ENCODE data around the gene CCAR1.
"Not testable (repeated sequence)": the region's sequence is repeated elsewhere in the genome, so short reads cannot be mapped to it uniquely, and the experiment has no call there.

CCAR1 gene

GRCh38 chr10:68759223-68759863, 38.3 kb downstream of the CCAR1 start:
- no peak for DNase-seq

- DNase-seq: no peak
These were observed 38.9 kb downstream of the CCAR1 start for GRCh38 chr10:68759967-68760366.

GRCh38 chr10:68767407-68767806, 46.4 kb downstream of the CCAR1 start:
- DNase-seq: not testable (repeated sequence)

DNA sequence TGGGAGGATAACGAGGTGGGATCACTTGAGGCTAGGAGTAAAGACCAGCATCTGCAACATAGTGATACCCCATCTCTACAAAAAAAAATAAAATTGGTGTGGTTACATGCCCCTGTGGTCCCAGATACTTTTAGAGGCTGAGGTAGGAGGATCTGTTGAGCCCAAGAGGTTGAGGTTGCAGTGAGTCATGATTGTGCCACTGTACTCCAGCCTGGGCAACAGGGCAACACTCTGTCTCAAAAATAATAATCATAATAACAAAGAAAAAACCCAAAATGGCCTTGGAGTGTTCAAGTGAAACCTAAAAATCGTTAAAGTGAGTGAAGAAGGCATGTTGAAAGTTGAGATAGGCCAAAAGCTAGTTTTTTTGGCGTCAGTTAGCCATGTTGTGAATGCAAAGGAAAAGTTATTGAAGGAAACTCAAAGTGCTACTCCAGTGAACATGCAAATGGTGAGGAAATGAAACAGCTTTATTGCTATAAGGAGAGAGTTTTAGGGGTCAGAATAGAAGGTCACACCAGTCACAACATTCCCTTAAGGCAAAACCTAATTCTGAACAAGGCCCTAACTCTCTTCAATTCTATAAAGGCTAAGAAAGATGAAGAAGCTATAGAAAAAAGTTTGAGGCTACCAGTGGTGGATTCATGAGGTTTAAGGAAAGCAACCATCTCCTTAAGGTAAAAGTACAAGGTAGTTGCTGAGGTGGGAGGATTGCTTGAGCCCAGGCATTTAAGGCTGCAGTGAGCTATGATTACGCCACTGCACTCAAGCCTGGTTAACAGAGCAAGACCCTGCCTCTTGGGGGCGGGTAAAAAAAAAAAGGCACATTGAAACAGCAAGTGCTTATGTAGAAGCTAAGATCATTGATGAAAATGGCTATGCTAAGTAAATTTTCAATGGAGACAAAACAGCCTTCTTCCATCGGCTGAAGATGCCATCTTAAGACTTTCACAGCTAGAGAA, 60.9 kb downstream of the CCAR1 start:
- no peak for DNase-seq

DNA sequence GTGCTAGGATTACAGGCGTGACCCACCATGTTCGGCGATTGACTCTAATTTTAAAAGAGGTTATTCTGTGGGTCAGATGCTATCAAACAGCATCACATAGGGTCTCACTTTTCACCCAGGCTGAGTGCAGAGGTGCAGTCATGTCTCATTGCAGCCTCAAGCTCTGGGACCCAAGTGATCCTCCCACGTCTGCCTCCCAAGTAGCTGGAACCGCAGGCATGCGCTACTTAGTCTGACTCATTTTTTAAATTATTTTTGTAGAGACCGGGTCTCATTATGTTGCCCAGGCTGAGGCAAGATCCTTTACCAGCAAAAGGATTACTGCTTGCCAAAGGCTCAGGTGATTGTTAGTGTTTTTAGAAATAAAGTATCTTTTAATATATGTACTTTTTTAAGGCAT, 63.4 kb downstream of the CCAR1 start:
- no peak for DNase-seq

DNA sequence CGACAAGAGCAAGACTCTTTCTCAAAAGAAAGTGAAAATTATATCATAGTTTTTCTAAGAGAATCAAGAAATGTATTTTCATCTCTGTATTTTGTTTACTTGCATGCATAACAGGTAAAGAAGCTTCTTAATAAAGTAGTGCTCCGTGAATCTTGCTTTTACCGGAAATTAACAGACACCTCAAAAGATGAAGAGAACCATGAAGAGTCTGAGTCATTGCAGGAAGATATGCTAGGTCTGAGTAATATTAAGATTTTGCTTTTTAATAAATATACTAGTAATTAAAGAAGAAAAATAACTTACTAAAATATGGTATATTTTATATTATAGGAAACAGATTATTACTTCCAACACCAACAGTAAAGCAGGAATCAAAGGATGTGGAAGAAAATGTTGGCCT, 66.8 kb downstream of the CCAR1 start:
- DNase-seq: no peak

DNA sequence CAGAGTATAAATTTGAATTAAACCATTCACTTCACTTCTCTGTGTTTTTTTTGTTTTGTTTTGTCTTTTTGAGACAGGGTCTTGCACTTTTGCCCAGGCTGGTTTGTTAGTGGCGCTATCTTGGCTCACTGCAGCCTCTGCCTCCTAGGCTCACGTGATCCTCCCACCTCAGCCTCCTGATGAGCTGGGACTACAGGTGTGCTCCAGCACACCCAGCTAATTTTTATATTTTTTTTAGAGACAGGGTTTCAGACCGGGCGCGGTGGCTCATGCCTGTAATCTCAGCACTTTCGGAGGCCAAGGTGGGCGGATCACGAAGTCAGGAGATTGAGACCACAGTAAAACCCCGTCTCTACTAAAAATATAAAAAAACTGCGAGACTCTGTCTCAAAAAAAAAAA, 69.4 kb downstream of the CCAR1 start:
- DNase-seq: no peak

DNA sequence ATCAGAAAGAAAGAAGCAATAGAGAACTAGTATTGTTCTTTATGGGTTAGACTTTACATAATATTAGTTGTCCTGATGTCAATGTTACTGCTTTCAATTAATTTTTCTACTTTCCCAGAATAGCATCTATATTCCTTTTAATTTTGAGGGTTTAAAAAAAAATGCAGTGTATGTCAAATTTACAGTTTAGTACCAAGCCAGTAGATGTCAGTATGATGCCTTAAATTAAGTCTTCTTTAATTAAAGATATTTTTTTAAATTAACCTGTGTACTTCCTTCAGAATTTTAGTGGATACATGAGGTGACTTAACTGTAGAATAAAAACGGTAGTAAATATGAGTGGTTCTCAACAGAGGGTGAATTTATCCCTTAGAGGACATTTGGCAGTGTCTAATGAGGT, 71.1 kb downstream of the CCAR1 start:
- DNase-seq: no peak

DNA sequence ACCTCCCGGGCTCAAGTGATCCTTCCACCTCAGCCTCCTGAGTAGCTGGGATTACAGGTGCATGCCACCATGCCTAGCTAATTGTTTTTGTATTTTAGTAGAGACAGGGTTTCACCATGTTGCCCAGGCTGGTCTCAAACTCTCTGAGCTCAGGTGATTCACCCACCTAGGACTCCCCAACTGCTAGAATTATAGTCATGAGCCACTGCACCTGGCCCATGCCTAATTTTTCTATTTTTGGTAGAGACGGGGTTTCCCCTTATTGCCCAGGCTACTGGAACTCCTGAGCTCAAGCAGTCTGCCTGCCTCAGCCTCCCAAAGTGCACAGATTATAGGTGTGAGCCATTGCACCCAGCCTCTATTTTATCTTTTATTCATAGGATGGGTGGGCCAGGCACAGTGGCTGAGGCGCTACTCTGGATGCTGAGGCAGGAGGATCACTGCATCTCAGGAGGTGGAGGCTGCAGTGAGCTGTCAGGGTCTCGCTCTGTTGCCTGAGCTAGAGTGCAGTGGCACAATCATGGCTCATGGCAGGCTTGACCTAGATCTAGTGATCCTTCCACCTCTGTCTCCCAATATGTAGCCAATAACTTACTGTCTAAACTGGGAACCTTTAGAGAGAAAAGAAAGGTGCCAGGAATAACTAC, 75.0 kb downstream of the CCAR1 start:
- DNase-seq: no peak

GRCh38 chr10:68796605-68797004, 75.6 kb downstream of the CCAR1 start:
- DNase-seq: no peak

- no peak for DNase-seq
These were observed 79.2 kb downstream of the CCAR1 start for GRCh38 chr10:68800211-68800610.

DNA sequence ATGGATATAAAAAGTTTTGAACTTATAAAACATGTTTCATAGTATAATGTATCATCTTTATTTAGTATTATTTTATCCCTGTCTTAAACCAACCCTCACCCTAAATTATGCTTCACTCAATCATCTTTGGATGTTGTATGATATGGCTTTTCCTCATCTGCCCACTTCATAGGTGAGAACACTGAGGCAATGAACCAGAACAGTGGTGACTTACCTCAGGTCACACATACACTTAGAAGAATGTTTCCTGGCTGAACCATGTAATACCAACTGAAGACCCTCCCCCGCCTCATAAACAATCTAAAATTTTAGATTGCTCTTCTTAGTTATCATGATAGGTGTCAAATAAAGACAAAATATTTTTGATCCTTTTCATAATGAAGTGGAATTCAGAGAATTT, 83.7 kb downstream of the CCAR1 start:
- no peak for DNase-seq

DNA sequence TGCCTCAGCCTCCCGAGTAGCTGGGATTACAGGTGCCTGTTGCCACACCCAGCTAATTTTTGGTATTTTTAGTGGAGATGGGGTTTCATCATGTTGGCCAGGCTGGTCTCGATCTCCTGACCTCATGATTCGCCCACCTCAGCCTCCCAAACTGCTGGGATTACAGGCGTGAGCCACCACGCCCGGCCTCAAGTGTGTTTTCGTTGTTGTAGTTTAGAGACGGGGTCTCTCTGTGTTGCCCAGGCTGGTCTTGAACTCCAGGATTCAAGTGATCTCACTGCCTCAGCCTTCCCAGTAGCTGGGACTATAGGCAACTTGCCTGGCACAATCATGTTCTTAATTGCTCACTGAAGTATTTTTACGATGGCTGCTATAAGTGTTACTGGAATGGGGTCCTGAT, 89.8 kb downstream of the CCAR1 start:
- DNase-seq: not testable (repeated sequence)

- DNase-seq: no peak
These were observed 90.4 kb downstream of the CCAR1 start for GRCh38 chr10:68811314-68812009.

- DNase-seq: no peak
These were observed 91.4 kb downstream of the CCAR1 start for GRCh38 chr10:68812420-68812819.

- no peak for DNase-seq
These were observed 92.5 kb downstream of the CCAR1 start for GRCh38 chr10:68813559-68813958.

GRCh38 chr10:68816796-68817412, 95.9 kb downstream of the CCAR1 start:
- DNase-seq: no peak

DNA sequence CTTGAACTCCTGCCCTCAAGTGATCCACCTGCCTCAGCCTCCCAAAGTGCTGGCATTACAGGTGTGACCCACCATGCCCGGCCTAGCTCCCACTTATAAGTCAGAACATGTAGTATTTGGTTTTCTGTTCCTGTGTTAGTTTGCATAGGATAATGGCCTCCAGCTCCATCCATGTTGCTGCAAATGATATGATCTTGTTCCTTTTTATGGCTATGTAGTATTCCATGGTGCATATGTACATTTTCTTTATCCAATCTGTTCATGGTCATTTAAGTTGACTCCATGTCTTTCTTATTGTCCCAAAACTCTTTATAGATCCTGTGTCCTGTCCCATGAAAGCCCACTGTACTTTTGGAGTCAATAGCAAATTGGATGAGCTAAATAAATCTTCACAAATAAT, 99.3 kb downstream of the CCAR1 start:
- not testable (repeated sequence) for DNase-seq

DNA sequence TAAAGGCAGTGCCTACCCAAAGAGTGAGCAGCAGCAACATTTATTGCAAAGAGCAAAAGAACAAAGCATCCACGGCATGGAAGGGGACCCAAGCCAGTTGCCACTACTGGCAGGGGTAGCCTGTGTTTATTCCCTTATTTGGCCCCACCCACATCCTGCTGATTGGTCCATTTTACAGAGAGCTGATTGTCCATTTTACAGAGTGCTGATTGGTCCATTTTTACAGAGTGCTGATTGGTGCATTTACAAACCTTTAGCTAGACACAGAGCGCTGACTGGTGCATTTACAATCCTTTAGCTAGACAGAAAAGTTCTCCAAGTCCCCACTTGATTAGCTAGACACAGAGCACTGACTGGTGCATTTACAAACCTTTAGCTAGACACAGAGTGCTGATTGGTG, 101.6 kb downstream of the CCAR1 start:
- not testable (repeated sequence) for DNase-seq

- no peak for DNase-seq
These were observed 105.9 kb downstream of the CCAR1 start, which contains the start of gene STOX1 for GRCh38 chr10:68826764-68827591. Gene STOX1 (plus strand): TSS chr10:68827531. CDS start chr10:68827624, 93 bp downstream.

DNA sequence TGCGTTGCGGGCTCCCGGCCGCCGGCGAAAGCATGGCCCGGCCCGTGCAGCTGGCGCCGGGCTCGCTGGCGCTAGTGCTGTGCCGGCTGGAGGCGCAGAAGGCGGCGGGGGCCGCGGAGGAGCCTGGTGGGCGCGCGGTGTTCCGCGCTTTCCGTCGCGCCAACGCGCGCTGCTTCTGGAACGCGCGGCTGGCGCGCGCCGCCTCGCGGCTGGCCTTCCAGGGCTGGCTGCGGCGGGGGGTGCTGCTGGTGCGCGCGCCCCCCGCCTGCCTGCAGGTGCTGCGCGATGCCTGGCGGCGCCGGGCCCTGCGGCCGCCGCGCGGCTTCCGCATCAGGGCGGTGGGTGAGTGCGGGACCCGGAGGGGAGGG, 106.5 kb downstream of the CCAR1 start:
- not testable (repeated sequence) for DNase-seq

Data from NCI-H526 treated with DMSO at 0.1 percent for 48 hours (cell line).